Suppressor macrophage (primary cell): Measurements from ENCODE around the gene CAND2.
"Not testable (repeated sequence)": the region's sequence is repeated elsewhere in the genome, so short reads cannot be mapped to it uniquely, and the experiment has no call there.

Source experiments
- DNase-seq, 4 experiments: peaks; one replicate each; pipeline ENCODE4 v3.0.0-alpha.2; 2020 to 2022

Gene CAND2

DNA sequence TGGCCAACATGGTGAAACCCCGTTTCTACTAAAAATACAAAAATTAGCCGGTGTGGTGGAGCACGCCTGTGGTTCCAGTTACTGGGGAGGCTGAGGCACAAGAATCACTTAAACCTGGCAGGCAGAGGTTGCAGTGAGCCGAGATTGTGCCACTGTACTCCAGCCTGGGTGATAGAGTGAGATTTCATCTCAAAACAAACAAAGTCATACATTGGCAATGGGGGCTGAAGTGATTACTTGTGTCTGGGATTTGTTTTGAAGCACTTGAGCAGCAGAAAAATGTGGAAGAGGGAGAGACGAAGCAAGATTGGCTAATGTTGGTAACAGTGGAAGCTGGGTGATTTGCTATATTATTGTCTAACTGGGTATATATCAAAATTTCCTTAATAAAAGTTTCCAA is 24.0 kb upstream of the CAND2 start:
- no peak for DNase-seq

DNA sequence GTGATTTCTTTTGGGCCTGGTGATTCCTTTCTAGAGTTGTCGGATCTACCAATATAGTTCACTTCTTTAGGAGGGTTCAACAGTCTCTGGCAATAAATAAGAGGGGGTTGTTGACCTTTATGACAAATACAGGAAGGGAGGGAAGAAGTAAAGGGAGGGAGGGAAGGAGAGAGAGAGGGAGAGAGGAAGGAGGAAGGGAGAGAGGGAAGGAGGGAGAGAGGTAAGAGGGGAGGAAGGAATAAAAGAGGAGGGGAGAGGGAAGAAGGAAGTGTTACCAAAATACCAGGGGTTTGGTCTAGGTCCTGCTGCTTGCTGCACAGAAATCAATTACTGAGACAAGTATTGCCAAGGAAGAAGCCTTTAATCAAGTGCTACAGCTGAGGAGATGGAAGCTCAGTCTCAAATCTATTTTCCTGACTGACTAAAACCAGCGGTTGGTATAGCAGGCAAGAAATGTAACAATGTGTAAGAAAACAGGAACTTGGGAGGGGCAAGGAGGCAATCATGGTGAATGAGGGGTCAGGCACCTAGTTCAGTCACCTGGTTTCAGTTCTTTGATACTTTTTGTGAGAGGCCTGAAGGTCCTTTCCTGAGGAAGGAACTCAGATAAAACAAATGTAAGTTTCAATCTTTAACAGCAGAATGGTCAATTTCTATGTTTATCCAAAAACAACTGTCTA is 23.3 kb upstream of the CAND2 start:
- no peak for DNase-seq

DNA sequence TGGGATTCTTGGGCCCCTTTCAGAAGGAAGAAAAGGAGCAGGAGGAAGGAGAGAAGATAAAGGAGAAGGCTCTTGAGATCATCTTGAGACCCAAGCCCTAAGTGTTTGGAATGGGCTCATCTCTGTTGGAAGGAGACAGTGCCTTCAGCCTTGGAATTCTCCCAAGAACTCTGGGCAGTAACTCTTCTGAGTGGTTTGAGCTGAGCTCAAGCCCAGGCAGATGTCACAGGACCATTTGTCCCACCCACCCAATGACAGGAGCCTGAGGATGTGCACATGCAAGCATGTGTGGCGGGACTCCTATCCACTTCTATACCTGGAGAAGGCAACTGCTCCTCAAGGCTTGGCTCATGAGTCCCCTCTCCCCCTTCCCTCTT is 22.8 kb upstream of the CAND2 start:
- no peak for DNase-seq

DNA sequence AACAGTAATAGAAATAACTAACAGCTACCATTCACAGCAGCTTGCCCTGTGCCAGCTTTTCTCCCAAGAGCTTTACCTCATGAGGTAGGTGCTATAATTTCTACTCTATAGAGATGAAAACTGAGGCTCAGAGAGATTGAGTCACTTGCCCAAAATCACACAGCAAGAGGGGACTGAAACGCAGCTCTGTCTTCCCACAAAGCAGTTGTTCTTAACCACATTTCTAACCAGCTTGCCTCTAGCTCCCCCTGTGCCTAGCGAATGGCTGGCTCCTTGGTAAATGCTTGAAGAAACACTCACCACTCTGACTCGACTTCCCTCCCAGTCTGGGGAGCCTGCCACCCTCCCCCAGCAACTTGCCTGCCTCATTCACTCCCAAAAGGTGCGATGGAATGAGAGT is 21.9 kb upstream of the CAND2 start:
- DNase-seq: peak in 1 of 4 experiments; percentile 17

DNA sequence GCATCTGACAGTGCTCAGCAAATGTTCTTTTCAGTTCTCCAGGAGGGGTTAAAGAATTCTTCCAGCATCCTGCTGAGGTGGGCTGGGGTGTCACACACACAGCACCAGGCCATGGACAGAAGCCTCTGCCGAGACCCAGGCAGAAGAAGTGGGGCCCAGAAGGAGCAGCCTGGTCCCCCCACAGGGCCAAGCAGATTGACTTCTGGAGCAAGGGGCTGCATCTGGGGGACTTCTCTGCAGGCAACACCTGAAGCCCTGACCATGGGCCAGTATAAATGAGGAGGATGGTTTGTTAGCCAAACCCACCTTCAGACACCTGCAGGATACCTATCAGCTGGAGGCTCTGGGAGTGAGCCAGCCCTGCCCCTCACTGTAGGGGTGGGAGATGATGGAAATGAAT is 21.3 kb upstream of the CAND2 start:
- no peak for DNase-seq

DNA sequence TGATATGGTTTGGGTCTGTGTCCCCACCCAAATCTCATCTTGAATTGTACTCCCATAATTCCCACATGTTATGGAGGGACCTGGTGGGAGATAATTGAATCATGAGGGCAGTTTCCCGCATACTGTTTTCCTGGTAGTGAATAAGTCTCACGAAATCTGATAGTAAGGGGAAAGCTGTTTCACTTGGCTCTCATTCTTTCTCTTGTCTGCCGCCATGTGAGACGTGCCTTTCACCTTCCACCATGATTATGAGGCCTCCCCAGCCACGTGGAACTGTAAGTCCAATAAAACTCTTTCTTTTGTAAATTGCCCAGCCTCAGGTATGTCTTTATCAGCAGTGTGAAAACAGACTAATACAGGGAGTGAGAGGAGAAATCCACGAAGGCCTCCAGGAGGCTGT is 20.5 kb upstream of the CAND2 start:
- not testable (repeated sequence) for DNase-seq

DNA sequence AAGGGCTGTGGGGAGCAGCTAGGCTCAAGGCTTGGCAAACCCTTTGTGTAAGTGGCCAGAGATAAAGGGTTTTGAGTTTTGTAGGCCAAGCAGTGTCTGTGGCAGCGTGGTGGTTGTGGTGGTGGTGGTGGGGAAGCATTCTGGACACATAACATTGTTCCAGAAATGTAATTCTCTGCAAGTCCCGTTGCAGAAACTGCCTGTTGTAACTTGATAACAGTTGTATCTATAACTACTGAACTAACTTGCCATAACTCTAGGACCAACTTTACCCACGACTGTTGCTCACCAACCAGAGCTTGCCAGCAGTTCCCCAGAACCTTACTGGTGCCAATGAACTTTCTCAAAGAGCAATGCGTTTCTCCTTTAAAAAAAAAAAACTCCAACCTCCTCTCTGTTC is 19.3 kb upstream of the CAND2 start:
- no peak for DNase-seq

DNA sequence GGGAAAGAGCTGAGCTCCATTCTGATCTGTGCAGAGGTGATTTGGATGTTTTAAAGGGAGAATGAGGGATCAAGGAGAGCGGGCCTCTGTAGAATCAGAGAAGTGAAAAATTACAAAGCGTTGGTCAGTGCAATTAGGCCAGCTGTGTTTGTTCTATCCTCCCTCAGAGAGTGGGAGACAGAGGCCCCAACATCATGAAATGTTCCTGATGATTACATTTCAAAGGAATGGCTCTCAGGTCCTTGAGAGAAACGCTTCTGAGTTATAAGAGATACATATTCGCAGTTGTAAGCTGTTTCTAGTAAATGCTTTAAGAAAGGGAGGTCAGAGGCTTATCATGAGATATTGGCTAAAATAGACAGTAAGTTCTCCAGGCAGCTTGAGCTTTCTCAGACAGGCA is 15.7 kb upstream of the CAND2 start:
- no peak for DNase-seq

DNA sequence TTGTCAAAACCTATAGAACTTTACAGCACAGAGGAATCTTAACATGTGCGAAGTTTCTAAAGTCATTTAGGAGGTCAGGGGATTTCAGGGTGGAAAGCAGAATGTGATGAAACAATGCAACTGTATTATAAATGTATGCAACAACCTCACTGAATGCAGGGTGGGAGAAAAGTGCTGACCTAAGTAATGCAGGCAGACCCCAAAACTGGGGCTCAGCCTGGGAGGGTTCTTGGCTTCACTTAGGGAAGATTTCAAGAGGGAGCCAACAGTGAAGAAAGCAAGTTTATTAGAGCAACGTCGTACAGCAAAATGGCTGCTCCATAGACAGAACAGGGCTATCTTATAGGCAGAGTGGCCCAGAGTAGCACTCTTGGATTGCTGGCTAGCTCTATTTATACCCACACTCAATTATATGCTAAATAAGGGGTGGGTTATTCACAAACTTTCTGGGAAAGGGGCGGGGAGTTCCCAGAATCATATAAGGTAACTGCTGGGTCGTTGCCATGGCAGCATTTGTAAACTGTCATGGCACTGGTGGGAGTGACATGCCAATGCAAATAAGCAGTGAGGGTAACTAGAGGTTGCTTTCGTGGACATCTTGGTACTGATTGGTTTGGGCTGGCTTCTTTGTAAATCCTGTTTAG is 14.2 kb upstream of the CAND2 start:
- no peak for DNase-seq

DNA sequence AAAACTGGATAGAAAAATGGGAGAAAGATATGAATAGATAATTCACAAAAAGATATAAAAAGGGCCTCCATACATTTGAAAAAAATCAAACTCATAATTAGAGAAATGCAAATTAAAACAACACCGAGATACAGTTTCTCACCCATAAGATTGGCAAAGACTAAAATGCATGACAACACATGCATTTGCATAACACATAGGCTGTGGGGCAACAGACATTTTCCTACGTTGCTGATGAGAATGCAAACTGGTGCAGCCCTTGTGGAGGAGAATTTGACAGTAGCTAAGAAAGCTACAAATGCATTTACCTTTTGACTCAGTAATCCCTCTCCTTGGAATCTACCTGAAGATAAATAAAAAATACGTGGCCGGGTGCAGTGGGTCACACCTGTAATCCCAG is 11.4 kb upstream of the CAND2 start:
- DNase-seq: no peak

DNA sequence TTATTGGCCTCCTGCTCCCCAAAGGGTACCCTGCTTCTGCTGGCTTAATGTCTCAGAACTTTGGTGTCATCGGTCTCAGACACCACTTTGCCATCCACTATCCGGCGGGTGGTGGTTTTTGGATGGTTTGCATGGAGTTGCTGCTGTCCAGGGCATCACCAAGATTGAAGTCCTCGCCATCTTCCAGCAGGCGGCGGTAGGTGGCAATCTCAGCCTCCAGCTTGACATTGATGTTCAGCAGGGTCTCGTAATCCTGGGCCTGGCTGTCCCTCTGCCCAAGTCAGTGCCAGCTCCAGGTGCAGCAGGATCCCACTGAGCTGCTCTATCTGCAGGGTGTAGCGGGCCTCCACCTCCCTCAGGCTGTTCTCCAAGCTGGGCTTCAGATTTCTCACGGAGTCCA is 9.1 kb upstream of the CAND2 start:
- peak; percentile 41 to 62 (median 52) for DNase-seq

DNA sequence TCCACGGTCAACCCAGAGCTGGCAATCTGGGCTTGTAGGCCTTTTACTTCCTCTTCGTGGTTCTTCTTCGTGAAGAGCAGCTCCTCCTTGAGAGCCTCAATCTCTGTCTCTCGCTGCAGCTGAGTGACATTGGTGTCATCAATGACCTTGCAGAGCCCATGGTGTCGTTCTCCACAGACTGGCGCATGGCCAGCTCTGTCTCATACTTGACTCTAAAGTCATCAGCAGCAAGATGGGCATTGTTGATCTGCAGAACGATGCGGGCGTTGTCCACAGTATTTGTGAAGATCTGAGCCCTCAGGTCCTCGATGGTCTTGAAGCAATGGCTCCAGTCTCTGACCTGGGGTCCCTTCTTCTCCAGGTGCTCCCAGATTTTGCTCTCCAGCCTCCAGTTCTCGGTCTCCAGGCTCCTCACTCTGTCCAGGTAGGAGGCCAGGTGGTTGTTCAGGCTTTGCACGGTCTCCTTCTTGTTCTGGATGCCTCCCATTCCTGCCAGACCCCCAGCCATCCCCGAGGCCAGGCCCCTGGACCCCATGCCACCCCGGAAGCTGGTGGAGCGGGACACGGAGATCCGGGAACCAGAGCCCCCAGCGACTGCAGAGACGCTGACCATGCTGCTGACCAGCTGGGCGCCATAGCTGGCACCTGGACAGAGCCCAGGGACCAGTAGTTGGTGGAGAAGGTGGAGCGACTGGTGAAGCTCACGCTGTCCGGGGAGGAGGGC is 8.4 kb upstream of the CAND2 start:
- not testable (repeated sequence) for DNase-seq

DNA sequence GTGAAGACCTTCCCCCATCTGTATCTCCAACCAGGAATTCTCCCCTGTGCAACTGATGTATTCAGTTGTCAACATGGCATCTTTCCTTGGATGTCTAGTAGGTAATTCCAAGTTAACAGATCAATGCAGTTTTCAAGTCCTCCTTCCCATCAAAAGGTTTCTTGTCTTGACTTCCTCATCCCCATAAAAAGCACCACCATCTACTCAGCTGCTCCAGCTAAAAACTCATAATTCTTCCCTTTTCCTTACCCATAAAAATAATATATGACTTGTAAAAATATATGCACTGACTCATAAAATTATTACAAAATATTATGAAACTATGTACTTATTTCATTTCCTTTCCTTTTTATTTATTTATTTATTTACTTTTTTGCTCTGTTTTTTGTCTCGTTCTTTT is 5.0 kb upstream of the CAND2 start:
- DNase-seq: peak in 2 of 4 experiments; percentile 16 to 38

DNA sequence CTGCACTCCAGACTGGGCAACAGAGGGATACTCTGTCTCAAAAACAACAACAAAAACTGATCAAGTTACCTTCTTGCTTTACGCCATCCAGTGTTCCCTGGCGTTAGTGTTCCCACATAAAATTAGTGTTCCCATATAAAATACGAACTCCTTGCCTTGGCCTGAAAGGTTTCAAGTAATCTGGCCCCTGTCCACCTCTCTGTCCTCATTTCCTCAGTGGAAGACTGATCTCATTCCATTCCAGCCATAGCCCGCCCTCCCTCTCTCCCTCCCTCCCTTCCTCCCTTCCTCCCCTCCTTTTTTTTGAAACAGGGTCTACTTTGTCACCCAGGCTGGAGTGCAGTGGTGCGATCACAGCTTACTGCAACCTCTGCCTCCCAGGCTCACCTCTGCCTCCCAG is 2.8 kb upstream of the CAND2 start:
- DNase-seq: no peak

DNA sequence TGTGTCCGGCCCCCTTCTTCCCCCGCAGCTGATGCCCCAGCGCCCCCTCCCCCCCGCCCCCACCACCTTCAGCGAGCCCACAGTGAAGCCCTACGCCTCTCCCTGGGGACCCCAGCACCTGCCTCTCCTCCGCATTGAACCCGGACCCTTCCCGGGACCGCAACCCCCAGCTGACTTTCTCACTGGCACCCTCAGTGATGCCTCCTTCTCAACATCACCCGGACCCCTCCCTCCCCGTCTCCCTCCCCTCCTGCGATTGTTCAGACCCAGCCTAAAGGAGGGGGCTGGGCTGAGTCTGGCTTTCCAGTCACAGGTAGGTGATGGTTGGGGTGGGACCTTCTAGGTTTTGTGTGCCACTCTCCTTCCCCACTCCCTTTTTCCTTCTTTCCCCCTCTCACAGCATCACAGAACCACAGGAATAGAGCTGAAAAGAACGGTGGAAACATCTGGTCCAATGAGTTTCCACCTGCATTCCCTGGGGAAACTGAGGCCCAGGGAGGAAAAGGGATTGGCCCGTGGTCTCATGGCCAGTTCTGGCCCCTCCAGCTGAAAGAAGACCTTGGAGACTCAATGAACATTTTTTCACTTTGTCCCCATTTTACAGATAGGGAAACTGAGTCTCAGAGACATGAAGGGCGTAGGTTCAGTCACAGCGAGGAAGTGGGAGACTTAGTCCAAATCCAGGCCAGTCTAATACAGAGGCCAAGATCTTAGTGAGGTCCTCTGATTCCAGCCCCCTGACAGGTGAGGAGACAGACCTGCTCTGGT is 828 bp downstream of the CAND2 start:
- no peak for DNase-seq

DNA sequence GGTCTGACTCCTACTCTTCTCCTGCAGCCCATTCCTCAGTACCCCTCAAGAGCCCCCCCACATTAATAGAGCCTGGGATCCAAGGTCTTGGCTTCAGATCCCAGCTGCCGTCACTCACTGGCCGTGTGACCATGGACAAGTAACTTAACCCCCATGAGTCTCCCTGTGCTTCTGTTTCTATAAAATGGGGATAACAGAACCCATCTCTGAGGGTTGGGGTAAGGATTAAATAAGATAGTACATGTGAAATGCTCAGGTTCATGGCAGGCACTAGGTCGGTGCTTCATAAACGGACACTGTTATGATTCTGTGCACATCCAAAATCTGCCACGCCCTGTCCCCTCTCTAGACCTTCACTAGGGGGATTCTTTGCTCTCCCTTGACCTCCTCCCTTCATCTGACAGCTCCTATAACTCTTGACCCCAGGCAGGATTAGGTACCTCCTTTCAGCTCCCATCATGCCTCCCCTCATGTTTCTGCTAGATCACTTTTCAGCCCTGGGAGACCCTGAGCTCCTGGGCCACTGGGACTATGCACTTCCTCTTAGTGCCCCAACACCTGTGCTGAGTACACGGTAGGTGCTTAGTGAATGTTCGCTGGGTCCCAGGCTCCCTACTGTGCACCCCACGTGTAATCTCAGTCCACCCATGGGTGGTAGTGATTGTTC is 1.5 kb downstream of the CAND2 start:
- no peak for DNase-seq

DNA sequence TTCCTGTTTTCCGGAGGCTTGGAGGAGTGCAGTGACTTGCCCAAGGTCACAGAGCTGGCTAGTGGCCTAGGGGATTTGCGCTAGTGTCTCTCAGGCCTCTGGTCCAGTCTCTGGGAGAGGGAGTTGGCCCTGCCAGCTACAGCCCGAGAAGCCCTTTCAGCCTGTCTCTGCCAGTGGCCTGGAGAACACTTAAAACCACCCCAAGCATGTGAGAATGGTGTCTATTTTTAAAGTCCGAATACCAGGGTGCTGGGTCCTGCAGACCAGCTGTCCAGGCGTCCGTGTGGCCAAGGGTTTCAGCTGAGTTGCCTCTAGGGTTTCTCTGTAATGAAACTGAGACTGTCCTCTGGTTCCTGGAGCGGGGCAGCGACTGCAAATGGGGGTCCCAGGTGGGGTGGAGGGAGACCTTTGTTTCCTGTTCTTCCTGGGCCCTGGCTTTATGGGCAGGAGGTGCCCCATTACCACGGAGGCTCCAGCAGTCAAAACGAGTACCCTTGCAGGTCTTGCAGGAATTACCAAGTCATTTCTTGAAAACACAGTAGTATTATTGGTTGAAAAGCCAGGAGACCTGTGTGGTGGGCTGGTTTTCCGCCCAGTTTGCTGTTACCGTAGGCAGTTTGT is 2.2 kb downstream of the CAND2 start:
- DNase-seq: no peak

DNA sequence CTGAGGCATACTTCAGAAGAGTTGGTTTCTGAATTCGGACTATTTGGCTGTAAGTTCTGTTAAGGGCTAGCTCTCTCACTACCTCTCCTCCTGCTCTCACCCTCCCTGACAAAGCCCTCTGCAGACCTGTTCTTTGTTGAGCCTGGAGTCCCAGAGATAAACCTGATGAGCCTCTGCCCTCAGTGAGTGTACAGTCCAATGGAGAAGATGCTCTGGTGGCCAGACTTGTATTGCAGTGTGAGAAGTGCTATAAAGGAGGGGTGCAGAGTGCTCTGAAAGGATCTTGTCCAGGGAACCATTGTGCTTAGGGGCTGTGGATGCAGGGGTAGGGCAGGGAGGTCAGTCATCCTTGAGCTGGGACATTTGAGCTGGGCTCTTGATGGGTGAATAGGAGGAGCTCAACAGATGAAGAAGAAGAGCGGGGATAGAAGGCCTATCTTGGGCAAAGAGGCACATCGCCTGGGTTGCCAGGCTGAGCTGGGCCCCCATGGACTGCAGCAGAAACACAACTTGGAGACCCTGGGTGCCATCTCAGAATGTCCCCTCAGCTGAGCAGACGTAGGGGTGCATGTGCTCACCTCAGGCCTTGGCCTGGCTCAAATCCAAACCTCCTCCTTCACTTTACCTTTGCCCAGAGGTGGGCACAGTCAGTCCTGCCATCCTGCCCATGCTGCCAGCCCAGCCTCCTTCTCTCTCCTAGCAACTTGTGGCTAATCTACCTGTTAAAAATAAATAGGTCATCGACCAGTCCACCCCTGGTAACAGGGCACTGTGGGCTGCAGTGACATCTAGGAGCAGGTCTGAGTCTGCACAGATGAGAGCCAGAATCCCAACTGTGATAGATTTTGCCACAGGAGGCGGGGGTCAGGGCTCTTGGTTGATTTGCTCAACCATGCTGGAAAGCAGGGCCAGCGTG is 3.3 kb downstream of the CAND2 start:
- DNase-seq: no peak

DNA sequence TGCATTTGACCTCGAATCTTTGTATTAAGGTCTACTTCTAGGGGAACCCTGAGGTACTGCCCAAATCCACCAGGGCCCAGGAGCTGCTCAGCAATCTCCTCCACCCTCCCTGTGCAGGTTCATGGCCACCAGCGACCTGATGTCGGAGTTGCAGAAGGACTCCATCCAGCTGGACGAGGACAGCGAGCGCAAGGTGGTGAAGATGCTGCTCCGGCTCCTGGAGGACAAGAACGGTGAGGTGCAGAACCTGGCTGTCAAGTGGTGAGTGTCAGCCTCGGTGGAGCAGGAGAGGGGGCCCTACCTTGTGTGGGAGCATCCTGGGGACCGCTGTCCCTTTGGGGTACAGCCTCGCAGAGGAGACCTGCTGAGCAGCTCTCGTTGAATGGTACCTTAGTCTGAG is 6.9 kb downstream of the CAND2 start:
- DNase-seq: no peak

DNA sequence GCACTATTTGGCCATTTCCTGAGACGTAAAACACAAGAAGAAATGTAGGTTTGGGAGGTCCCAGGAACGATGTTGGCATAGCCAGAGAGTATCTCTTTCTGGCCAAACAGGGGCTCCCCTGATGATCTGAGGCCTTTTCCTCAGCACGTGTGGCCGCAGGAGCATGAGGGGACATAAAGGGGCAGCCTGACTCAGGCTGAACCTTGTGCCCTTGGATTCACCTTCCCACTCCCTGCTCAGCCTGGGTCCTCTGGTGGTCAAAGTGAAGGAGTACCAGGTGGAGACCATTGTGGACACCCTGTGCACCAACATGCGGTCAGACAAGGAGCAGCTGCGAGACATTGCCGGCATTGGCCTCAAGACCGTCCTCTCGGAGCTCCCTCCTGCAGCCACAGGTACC is 10.6 kb downstream of the CAND2 start:
- DNase-seq: no peak
